GM12878 (cell line): ENCODE data around the gene CFAP141. TPM values are rescaled to one million over a fixed set of nuclear protein-coding genes. Genes with fewer than 3 reads are reported as not detected.

Experiments
- ATAC-seq: fragments of 200-7000 bp; cut with Tn5 transposase; 3 replicates; pipeline ENCODE4 v1.9.1; 2020; ENCODE audit warnings: mild to moderate bottlenecking, moderate library complexity
- BruUV-seq: library from RNA; stranded (reverse); fragments of 400-500 nt; replicated peaks from 2 replicates; lab custom pipeline; 2021; lab: Mats Ljungman, UMichigan
- CTCF ChIA-PET: fragments of 300-600 bp; sonication (Branson Sonifier 250); formaldehyde crosslinking; extraction: SDS; loops from one replicate; lab custom pipeline; 2021; ENCODE audit warnings: inconsistent platforms; lab: Yijun Ruan, JAX
- POLR2A ChIA-PET: fragments of 350-600 bp; formaldehyde crosslinking; extraction: SDS; loops from one replicate; lab custom pipeline; 2021; ENCODE audit warnings: inconsistent platforms; lab: Charles Lee
- RAD21 ChIA-PET: fragments of 300-600 bp; sonication (Branson Sonifier 250); formaldehyde crosslinking; loops from one replicate; lab custom pipeline; 2023; ENCODE audit warnings: antibody characterized with exemption; ENCODE audit not compliant: unreplicated experiment; lab: Charles Lee
- SMC1A ChIA-PET: fragments of 300-600 bp; sonication (Branson Sonifier 250); formaldehyde crosslinking; loops from one replicate; lab custom pipeline; 2023; ENCODE audit not compliant: unreplicated experiment, uncharacterized antibody; lab: Charles Lee
- DNase-seq: peaks from one replicate; pipeline ENCODE4 v3.0.0-alpha.2; 2011; ENCODE audit warnings: low read depth, low spot score
- FAIRE-seq: peaks from 3 replicates; lab custom pipeline; 2011; peaks lifted over from hg19 to GRCh38; lab: Jason Lieb, UNC
- H2AFZ ChIP-seq: 2 replicates; pipeline ENCODE4 v1.6.0; 2011; ENCODE audit warnings: low read depth, low read length, control low read depth; ENCODE audit not compliant: control insufficient read depth
- H3K27ac ChIP-seq: 2 replicates; pipeline ENCODE4 v1.5.1; 2011; ENCODE audit warnings: control low read depth; ENCODE audit not compliant: control insufficient read depth, insufficient read depth
- H3K27me3 ChIP-seq, 2 experiments: replicated peaks in 1 of 2; 2 replicates each; pipeline versions ENCODE4 v1.6.0 to v1.6.1; 2011; ENCODE audit warnings: low read length in 1 of 2; ENCODE audit not compliant: control insufficient read depth in 2 of 2, insufficient read depth in 2 of 2
- H3K36me3 ChIP-seq, 2 experiments: 2 replicates each; pipeline ENCODE4 v1.5.1; 2011; ENCODE audit warnings: low read length in 1 of 2; ENCODE audit not compliant: control insufficient read depth in 2 of 2, insufficient read depth in 2 of 2
- H3K4me1 ChIP-seq: 2 replicates; pipeline ENCODE4 v1.6.1; 2011; ENCODE audit warnings: mild to moderate bottlenecking, low read length, moderate library complexity, mixed read lengths; ENCODE audit not compliant: control insufficient read depth, insufficient read depth
- H3K4me2 ChIP-seq: 2 replicates; pipeline ENCODE4 v1.6.0; 2011; ENCODE audit warnings: control low read depth; ENCODE audit not compliant: control insufficient read depth, insufficient read depth
- H3K4me3 ChIP-seq: fragments of 200-600 bp; sonication (generic); 2 replicates; pipeline ENCODE4 v1.5.1; 2016
- H3K79me2 ChIP-seq: 2 replicates; pipeline ENCODE4 v1.6.0; 2011; ENCODE audit warnings: low read length; ENCODE audit not compliant: control insufficient read depth, insufficient read depth
- H3K9ac ChIP-seq: 2 replicates; pipeline ENCODE4 v1.8.0; 2011; ENCODE audit warnings: low read length, control low read depth, mixed read lengths; ENCODE audit not compliant: control insufficient read depth, insufficient read depth
- H3K9me3 ChIP-seq: replicated peaks from 3 replicates; pipeline ENCODE4 v1.5.1; 2011; ENCODE audit warnings: mild to moderate bottlenecking, low read length; ENCODE audit not compliant: control insufficient read depth, insufficient read depth
- H4K20me1 ChIP-seq: 2 replicates; pipeline ENCODE4 v1.6.0; 2011; ENCODE audit not compliant: control insufficient read depth, insufficient read depth
- ASH2L ChIP-seq: fragments of 300-600, 200-600 bp; sonication (generic); IDR thresholded peaks from 2 replicates; pipeline ENCODE4 v1.6.1; 2017; ENCODE audit warnings: low read depth, mild to moderate bottlenecking, borderline replicate concordance
- ATF3 ChIP-seq: IDR thresholded peaks from 2 replicates; pipeline ENCODE4 v1.6.1; 2011; ENCODE audit warnings: low read depth, mild to moderate bottlenecking, low read length, moderate library complexity, borderline replicate concordance; ENCODE audit errors: extremely low read depth
- CBX5 ChIP-seq: sonication (generic); IDR thresholded peaks from 2 replicates; pipeline ENCODE4 v1.6.1; 2016; ENCODE audit warnings: low read depth, moderate library complexity, mild to moderate bottlenecking, inconsistent platforms
- CREB1 ChIP-seq: IDR thresholded peaks from 2 replicates; pipeline ENCODE4 v1.6.1; 2012; ENCODE audit warnings: low read depth, mild to moderate bottlenecking, inconsistent platforms
- CTCF ChIP-seq, 3 experiments: IDR thresholded peaks in 2 of 3; conservative IDR thresholded peaks in 1 of 3; 2 replicates each; pipeline ENCODE4 v1.5.1; 2011; ENCODE audit warnings: low read depth in 3 of 3, low read length in 3 of 3, mild to moderate bottlenecking in 3 of 3, control low read depth in 2 of 3, moderate library complexity in 2 of 3, inconsistent platforms in 1 of 3, mixed read lengths in 1 of 3; ENCODE audit not compliant: control insufficient read depth in 2 of 3, insufficient read depth in 1 of 3; ENCODE audit errors: extremely low read depth in 1 of 3
- E2F4 ChIP-seq: IDR thresholded peaks from 2 replicates; pipeline ENCODE4 v1.6.1; 2012; ENCODE audit warnings: low read depth, low read length, improper control_type of control experiment
- EED ChIP-seq: sonication (generic); IDR thresholded peaks from 2 replicates; pipeline ENCODE4 v1.6.1; 2016; ENCODE audit warnings: antibody characterized with exemption, low read depth
- ESRRA ChIP-seq: IDR thresholded peaks from 2 replicates; pipeline ENCODE4 v1.6.1; 2012; ENCODE audit warnings: mild to moderate bottlenecking, low read length, improper control_type of control experiment
- HCFC1 ChIP-seq: fragments of 150-350 bp; IDR thresholded peaks from 2 replicates; pipeline ENCODE4 v1.6.1; 2014; ENCODE audit warnings: low read length
- IRF3 ChIP-seq: fragments of 450-650 bp; IDR thresholded peaks from 2 replicates; pipeline ENCODE4 v1.6.1; 2014; ENCODE audit warnings: mild to moderate bottlenecking
- MYB ChIP-seq: fragments of 150-350 bp; IDR thresholded peaks from 2 replicates; pipeline ENCODE4 v1.6.1; 2014; ENCODE audit warnings: mild to moderate bottlenecking, low read depth, low read length, borderline replicate concordance
- RBBP5 ChIP-seq: fragments of 200-600 bp; sonication (generic); conservative IDR thresholded peaks from 2 replicates; pipeline ENCODE4 v1.6.1; 2016
- RCOR1 ChIP-seq: conservative IDR thresholded peaks from 2 replicates; pipeline ENCODE4 v1.6.1; 2012; ENCODE audit warnings: low read depth, low read length, improper control_type of control experiment
- SMARCA5 ChIP-seq: fragments of 450-650 bp; IDR thresholded peaks from 2 replicates; pipeline ENCODE4 v1.6.1; 2017; ENCODE audit warnings: mild to moderate bottlenecking
- WGBS: methylation state at CpG from one replicate; pipeline ENCODE4 v1.1.6; 2016; ENCODE audit warnings: low lambda C conversion rate; ENCODE audit not compliant: insufficient replicate concordance, insufficient coverage; ENCODE audit errors: missing lambda C conversion rate; 5-methylcytosine and 5-hydroxymethylcytosine counted together
- in situ Hi-C: fragments of 300-500 bp; cut with MboI; formaldehyde crosslinking; loops from 9 replicates; pipeline ENCODE4 v1.14.3; 2018; ENCODE audit warnings: mixed read lengths
- intact Hi-C: fragments of 100-400 bp; cut with micrococcal nuclease; formaldehyde crosslinking; loops from one replicate; pipeline ENCODE4 v1.14.2; 2022; ENCODE audit not compliant: unreplicated experiment
- polyA plus RNA-seq, 11 experiments: library from polyadenylated mRNA; depleted of rRNA in 4 of 11; unstranded in 6 of 11; stranded (reverse) in 5 of 11; fragments of >200 nt; fragmentation: Nextera tagmentation in 4 of 11; fragmentation: Illumina TruSeq in 1 of 11; extraction: Ambion mirVana in 4 of 11; extraction: Trizol in 1 of 11; gene quantifications; 1 replicate in 1 of 11; 2 replicates in 10 of 11; pipeline versions ENCODE4 v1.2.1 to v1.2.3, GENCODE V29; 2011 to 2016; ENCODE audit warnings: inconsistent platforms in 2 of 11, missing spikeins in 2 of 11, low read depth in 1 of 11
- total RNA-seq, 4 experiments: library from RNA; depleted of rRNA in 3 of 4; stranded (reverse); fragments of >200 nt in 3 of 4; fragmentation: Illumina TruSeq in 1 of 4; extraction: Trizol in 1 of 4; gene quantifications; 2 replicates each; pipeline versions ENCODE4 v1.2.1 to v1.2.3, GENCODE V29; 2013 to 2021

Gene CFAP141
- total and polyA plus RNA-seq, 10 of the 15 experiments (the other 5 are each of a cell fraction or from before 2014, with no cell fraction given), result not detected

- Histone ChIP-seq H3K27me3 (no peaks in the 10 kb centered on the region), H3K4me2 (peak overlapping the region; percentile 23; the same call in 1 of the 2 replicates), H3K9ac (no peak overlapping the region), H3K36me3 (peaks cover 6 to 26% of the 10 kb centered on the region in 2 experiments), H3K4me3 (no peak overlapping the region), H3K27ac (no peak overlapping the region), H3K79me2 (peaks cover 73% of the 10 kb centered on the region), H3K9me3 (no peaks in the 10 kb centered on the region), H3K4me1 (peaks cover 7% of the 10 kb centered on the region; the same call in 1 of the 2 replicates), H2AFZ (no peak overlapping the region)
- FAIRE-seq, result no peak
- 97% methylated on average over 2 of the region's 2 CpGs for WGBS
- POLR2A ChIA-PET, result interaction anchor here (0.6 kb wide), 2 partner anchors 45 to 118 kb away, joined by 3 read pairs; no protein-coding TSS in a partner anchor
- in situ Hi-C loops, result no loop called here
- no TSS peak for BruUV-seq
- SMC1A ChIA-PET, result interaction anchor here (0.6 kb wide), 2 partner anchors 16 to 272 kb away, joined by 3 read pairs; no protein-coding TSS in a partner anchor
- no peak for ATAC-seq
- RAD21 ChIA-PET, result interaction anchor here (1.3 kb wide), 1 partner anchor 47 kb away, joined by 4 read pairs; the partner anchor contains the start of gene HAX1
- CTCF ChIA-PET, result no interaction called here
- DNase-seq, result no peak
- TF ChIP-seq E2F4, result no peak
- no peak for TF ChIP-seq RCOR1
- TF ChIP-seq SMARCA5, result no peak
- no peak for TF ChIP-seq ATF3
- no peak for TF ChIP-seq IRF3
- no peak for TF ChIP-seq EED
- no peak for TF ChIP-seq CREB1
- TF ChIP-seq CBX5, result no peak
- TF ChIP-seq CTCF (IDR thresholded peaks at IDR 0.05 in 2 of 3, conservative IDR thresholded peaks at IDR 0.05 in 1 of 3; ENCODE audit: control insufficient read depth in 2 of 3, extremely low read depth in 1 of 3, insufficient read depth in 1 of 3, low read depth in 3 of 3, low read length in 3 of 3), result no peak
- TF ChIP-seq MYB, result no peak
- TF ChIP-seq ASH2L, result no peak
- no peak for TF ChIP-seq ESRRA
- TF ChIP-seq RBBP5, result no peak
- no peak for TF ChIP-seq HCFC1
- TF ChIP-seq, all 136 proteins: peak for 0
- no peaks in the 10 kb centered on the region; the same call in 1 of the 2 replicates for H4K20me1 ChIP-seq
- intact Hi-C loops, result no loop called here
Measured at GRCh38 chr1:154225370-154225769, 19.2 kb upstream of the CFAP141 start.
